B cell (primary cell): Measurements from ENCODE around the gene CLDN24.

Source experiments
- CTCF ChIP-seq: fragments of 200-600 bp; IDR thresholded peaks from one replicate; pipeline ENCODE4 v1.8.0; 2022; ENCODE audit warnings: antibody characterized with exemption, mild to moderate bottlenecking
- EZH2 ChIP-seq: IDR thresholded peaks from 2 replicates; pipeline ENCODE4 v1.6.1; 2012; ENCODE audit warnings: borderline replicate concordance, low read depth, mild to moderate bottlenecking, moderate library complexity, low read length; ENCODE audit not compliant: insufficient read depth, poor library complexity, severe bottlenecking

- TF ChIP-seq EZH2 (no peak), CTCF (no peak)
Observed at GRCh38 chr4:183314806-183315205, 7.4 kb downstream of the CLDN24 start.
